Islet precursor cell (in vitro differentiated cells): ENCODE data around the gene CAPN15.

Experiments used
- DNase-seq: peaks from one replicate; pipeline ENCODE4 v3.0.0-alpha.2; 2018

The CAPN15 gene

DNA sequence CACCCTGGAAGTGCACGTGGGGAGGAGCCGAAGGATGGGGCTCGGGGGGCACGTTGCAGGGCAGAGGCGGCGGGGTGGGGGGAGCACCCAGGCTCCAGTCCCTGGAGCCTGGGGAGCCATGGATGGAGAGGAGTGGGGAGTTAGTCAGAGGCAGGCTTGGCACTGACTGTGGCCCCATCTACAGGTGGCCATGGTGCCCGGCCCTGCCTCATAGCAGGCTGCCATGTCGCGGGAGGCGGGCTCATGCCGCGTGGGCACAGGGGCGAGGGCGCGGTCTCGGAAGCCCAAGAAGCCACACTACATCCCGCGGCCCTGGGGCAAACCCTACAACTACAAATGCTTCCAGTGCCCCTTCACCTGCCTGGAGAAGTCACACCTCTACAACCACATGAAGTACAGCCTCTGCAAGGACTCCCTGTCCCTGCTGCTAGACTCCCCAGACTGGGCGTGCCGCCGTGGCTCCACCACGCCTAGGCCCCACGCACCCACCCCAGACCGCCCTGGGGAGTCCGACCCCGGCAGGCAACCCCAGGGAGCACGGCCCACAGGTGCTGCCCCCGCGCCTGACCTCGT lies 35.6 kb downstream of the CAPN15 start:
- no peak for DNase-seq

- DNase-seq = no peak
These were observed 37.3 kb downstream of the CAPN15 start for GRCh38 chr16:564690-565418.

DNA sequence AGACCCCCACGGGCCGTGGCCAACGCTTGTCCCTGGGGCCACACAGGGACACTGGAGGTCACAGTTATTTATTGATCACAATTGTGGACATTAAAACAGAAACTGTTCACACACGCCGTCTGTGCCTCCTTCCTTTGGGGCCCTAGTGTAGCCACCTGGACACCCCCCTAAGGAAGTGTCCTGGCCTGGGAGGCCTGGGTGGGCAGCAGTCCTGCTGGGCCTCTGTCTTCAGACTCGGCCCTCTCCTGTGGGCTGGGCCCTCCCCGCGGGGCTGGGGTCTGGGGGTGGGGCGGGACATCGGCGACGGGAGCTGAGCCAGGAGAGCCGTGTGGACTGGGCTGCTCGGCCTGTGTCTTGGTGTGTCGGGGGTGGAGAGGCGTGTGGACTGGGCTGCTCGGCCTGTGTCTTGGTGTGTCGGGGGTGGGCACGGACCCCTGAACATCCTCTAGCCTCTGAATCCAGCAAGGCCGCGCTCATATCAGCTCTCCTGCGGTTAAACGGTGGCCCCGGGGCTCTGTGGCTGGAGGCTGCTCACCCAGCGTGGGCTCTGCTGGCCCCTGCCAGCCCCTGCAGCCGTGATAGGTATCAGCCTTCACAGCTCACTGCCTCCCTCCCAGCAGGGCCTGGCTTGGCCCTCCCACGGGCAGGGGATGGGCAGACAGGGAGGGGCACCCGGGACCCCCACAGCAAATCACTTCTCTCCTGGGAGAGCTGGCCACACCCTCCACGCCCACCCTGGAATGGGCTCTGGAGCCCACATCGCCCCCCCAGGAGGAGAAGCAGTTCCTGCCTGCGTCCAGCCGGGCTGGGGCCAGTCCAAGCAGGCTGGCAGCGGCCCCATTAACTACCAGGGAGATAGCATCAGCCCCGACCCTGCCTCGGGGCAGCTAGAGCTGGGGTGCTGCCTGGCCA lies 38.2 kb downstream of the CAPN15 start:
- peak; percentile 83 for DNase-seq

DNA sequence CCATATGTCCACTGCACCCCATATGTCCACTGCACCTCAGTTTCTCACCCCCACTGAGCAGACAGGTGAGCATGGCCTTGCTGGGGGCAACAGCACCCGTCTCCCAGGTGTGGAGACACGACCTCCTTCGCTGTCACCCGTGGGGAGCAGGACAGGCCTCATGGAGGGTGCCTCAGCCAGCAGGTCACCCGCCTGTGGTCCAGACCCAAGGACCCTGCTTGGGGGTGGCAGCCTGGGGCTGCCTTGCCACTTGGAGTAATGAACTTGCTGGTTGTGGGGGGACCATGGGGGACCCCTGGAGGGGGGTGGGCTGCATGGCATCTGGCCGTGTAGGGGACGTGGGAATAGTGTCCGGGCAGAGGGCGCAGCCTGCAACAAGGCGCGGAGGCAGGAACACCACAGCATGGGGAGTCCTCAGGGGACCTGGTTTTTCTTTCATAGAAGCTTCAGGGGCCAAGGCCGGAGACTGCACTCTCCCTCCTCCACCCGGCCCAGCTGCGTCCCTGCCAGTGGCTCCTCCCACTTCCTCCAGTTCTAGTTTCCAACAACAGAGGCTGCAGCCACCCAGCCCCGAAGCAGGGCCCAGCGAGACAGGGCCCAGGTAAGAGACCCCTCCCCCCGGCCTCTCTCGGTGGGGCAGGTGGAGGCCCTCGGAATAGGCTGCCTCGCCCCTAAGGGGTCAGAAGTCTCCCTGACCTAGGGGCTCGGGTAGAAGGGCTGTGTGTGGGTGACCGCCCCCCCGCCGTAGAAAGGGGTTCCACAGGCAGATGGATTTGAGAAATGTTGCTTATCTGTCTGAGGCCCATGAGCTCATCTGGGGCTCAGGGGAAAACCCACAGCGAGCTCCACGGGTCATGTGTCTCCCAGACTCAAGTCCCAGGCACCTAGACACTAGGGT lies 39.2 kb downstream of the CAPN15 start, which contains the start of gene NHLRC4:
TSS of gene NHLRC4 (plus strand) at position 531 of the 898 bp plus-strand sequence. CDS start 1,043 bp downstream, outside the sequence.
- peak; percentile 90 for DNase-seq

DNA sequence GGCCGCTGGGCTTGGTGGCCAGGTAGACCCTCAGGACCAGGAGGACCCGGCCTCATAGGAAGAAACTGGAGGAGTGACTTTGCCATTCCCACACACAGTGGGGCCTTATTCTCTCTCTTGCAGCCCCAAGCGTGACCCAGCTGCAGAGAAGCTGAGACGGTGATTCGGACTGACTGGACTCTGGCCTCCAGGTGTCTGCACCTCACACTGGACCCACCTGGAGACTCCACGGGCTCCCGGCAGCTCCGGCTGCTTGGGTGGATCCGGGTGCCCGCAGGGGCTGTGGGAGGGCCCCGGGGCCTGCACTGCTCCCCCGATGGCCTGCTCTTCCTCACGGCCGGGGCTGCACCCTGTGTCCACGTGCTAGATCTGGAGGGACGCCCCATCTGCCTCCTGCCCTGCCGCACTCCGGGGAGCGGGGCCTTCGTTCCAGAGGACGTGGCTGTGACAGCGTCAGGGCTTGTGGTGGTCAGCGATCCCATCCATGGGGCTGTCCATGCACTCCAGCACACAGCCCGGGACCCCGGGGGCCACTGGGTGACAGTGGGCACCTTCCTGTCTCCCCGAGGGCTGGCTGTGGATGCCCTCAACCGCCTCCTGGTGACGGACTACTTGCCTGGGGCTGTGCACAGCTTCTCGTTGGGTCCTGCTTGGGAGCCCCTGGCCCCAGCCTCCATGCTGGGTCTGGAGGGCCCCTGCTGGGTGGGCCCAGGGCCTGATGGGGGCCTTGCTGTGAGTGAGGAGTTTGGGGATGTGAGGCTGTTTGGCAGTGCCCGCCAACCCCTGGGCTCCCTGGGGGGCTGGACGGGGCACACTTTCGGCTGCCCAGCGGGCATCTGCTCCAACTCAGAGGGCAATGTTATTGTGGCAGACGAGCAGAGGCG lies 40.1 kb downstream of the CAPN15 start:
- no peak for DNase-seq

DNA sequence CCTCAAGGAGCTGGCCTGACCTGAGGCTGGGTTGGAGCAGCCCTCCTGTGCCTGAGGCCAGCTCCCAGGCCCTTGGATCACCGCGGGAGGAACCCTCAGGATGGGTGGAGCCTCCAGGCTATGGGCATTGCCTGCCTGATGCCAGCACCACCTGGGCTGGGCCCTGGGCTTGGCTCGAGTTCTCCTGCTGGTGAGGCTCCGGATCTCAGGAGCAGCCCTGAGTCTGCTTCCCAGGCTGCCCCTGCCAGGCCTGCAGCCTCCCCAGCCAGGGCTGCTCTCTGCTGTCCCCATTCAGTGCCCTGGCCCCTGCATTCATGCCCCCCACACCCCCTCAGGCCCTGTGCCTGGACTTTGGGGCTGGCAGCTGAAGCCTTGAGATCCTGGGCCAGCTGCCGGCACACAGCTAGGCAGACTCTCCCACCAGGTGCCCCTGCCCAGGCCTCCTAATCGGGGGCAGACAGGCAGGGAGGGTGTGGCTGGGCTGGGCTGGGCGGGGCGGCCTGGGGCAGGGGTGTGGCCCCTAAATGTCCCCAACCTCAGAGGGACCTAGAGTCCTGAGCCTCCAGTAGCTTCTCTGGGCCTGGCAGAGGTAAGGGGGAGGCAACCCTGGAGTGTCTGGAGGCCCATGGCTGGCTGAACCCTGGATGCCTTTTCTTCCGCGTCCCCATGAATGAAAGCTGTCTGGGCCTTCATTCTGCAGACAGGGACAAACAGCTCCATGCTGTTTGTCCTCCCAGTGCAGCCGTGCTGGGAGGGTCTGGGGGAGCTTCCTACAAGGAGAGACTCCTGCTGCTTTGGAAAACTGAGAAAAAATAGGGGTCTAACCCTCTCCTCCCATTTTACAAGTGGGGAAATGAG lies 41.1 kb downstream of the CAPN15 start:
- DNase-seq = no peak

GRCh38 chr16:569445-570254 lies 42.1 kb downstream of the CAPN15 start, which contains the start of gene PIGQ:
PIGQ (plus strand) TSS chr16:569968; CDS start chr16:574075, 4,107 bp downstream.
- DNase-seq = peak; percentile 85

DNA sequence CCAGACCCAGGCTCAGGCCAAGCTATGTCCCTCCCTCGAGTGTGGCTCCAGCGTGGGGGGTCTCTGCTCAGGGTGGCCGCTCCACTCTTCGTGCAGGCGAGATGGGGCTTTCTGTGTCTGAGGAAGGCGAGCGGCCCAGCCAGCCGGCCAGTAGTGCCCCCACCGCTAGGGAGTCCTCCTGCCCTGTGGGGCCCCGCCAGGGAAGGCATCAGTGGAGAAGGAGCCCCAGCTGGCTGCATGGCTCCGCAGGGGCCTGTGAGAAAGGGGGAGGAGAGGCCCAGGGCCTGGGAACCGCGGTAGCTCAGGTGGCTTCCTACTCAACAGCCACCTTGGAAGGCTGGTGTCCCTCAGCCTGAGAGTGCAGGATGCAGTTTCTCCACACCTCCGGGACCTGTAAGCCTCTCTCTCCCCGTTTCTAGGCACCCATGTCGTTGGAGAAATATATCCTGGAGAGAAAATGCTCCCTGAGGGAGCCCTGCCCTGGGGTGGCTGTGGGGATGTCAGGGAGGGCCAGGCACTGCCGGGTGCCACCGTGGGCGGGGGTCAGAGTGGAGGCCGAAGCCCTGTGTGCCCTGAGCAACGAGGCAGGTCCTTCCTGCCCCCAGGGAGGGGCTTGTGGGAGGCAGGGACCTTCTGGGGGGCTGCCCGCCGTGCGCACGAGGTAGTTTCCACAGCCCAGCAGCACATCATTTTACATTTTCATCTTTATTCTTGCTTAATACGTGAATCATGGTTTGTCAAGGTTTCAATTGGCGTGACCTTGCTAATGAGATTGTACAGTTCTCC lies 45.5 kb downstream of the CAPN15 start:
- DNase-seq = no peak

DNA sequence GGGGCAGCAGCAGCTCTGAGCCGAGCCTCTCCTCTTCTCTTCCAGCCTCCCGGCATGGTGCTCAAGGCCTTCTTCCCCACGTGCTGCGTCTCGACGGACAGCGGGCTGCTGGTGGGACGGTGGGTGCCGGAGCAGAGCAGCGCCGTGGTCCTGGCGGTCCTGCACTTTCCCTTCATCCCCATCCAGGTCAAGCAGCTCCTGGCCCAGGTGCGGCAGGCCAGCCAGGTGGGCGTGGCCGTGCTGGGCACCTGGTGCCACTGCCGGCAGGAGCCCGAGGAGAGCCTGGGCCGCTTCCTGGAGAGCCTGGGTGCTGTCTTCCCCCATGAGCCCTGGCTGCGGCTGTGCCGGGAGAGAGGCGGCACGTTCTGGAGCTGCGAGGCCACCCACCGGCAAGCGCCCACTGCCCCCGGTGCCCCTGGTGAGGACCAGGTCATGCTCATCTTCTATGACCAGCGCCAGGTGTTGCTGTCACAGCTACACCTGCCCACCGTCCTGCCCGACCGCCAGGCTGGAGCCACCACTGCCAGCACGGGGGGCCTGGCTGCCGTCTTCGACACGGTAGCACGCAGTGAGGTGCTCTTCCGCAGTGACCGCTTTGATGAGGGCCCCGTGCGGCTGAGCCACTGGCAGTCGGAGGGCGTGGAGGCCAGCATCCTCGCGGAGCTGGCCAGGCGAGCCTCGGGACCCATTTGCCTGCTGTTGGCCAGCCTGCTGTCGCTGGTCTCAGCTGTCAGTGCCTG lies 46.7 kb downstream of the CAPN15 start:
- DNase-seq = no peak

DNA sequence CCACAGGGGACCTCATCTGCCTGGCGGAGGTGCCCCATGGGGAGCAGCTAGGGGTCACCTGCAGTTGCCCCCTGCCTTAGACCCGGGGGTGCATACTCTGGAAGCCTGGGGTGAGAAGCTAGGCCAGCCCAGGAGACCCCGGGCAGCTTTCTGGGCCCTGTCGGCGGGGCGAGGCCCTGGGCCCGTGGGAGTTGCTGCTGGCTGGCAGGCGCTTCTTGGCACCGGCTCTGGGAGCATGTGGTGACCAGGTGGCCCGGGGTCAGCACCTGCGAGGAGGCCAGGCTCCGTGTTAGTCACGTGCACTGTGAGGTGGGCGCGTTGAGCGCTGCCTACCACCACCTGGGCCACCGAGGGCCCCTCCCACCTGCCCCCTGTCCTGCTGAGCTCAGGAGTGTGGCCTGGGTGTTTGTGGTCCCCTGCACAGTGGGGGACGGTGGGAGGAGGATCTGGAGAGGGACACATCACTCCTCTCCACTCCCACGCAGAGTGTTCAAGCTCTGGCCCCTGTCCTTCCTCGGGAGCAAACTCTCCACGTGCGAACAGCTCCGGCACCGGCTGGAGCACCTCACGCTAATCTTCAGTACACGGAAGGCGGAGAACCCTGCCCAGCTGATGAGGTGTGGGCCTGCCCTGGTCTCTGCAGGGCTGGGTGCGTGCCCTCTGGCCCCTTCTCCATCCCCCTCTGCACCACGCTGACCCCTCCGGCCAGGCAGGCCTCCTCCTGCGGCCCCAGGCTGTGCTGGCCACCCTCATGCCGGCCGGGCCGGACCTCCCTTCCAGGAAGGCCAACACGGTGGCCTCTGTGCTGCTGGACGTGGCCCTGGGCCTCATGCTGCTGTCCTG lies 48.1 kb downstream of the CAPN15 start:
- DNase-seq = no peak

GRCh38 chr16:576197-576822 lies 48.8 kb downstream of the CAPN15 start:
- no peak for DNase-seq

GRCh38 chr16:576823-577201 lies 49.3 kb downstream of the CAPN15 start:
- no peak for DNase-seq

- DNase-seq = no peak
These were observed 50.3 kb downstream of the CAPN15 start for GRCh38 chr16:577796-578195.

GRCh38 chr16:578232-578869 lies 50.8 kb downstream of the CAPN15 start:
- no peak for DNase-seq

- peak; percentile 89 for DNase-seq
These were observed 51.4 kb downstream of the CAPN15 start for GRCh38 chr16:578870-579405.
